PC-9 (cell line): ENCODE measurements around the gene GUCA1A. TPM values are rescaled to one million over a fixed set of nuclear protein-coding genes. Genes with fewer than 3 reads are reported as not detected.
A peak's percentile ranks its signal among the peaks of the same experiment; 100 is the strongest.

Source experiments
- BruUV-seq: library from RNA; stranded (reverse); fragments of 400-500 nt; replicated peaks from 2 replicates; lab custom pipeline; 2021; lab: Mats Ljungman, UMichigan
- CTCF ChIA-PET: fragments of 300-600 bp; sonication (Branson Sonifier 250); formaldehyde crosslinking; loops from one replicate; lab custom pipeline; 2022; ENCODE audit warnings: antibody characterized with exemption; lab: Charles Lee
- POLR2A ChIA-PET: fragments of 300-600 bp; sonication (Branson Sonifier 250); formaldehyde crosslinking; loops from one replicate; lab custom pipeline; 2022; ENCODE audit warnings: antibody characterized with exemption; ENCODE audit not compliant: unreplicated experiment; lab: Charles Lee
- DNase-seq, 2 experiments: peaks; one replicate each; pipeline versions ENCODE4 v3.0.0 to v3.0.0-alpha.2; 2015 to 2022; ENCODE audit warnings: mixed read lengths in 1 of 2
- H2AFZ ChIP-seq: fragments of 200-600 bp; sonication (generic); 2 replicates; pipeline ENCODE4 v1.8.1; 2017; ENCODE audit warnings: antibody characterized with exemption
- H3F3A ChIP-seq: fragments of 200-600 bp; sonication (generic); 2 replicates; pipeline ENCODE4 v1.8.1; 2017; ENCODE audit warnings: antibody characterized with exemption, mild to moderate bottlenecking, low read depth; ENCODE audit not compliant: insufficient read depth
- H3K27ac ChIP-seq: fragments of 200-600 bp; sonication (generic); 2 replicates; pipeline ENCODE4 v1.6.1; 2016; ENCODE audit warnings: mixed run types
- H3K27me3 ChIP-seq: fragments of 200-600 bp; sonication (generic); 2 replicates; pipeline ENCODE4 v1.6.1; 2016; ENCODE audit warnings: low read depth, mixed run types; ENCODE audit not compliant: insufficient read depth
- H3K36me3 ChIP-seq: fragments of 200-600 bp; sonication (generic); 2 replicates; pipeline ENCODE4 v1.6.1; 2016; ENCODE audit warnings: low read depth, mixed run types
- H3K4me1 ChIP-seq: fragments of 200-600 bp; sonication (generic); replicated peaks from 2 replicates; pipeline ENCODE4 v1.6.1; 2016; ENCODE audit warnings: mixed run types; ENCODE audit not compliant: insufficient read depth
- H3K4me2 ChIP-seq: fragments of 200-600 bp; sonication (generic); 2 replicates; pipeline ENCODE4 v1.6.1; 2017; ENCODE audit warnings: mixed run types
- H3K4me3 ChIP-seq: fragments of 200-600 bp; sonication (generic); 2 replicates; pipeline ENCODE4 v1.6.1; 2016; ENCODE audit warnings: mixed run types
- H3K79me2 ChIP-seq: fragments of 200-600 bp; sonication (generic); 2 replicates; pipeline ENCODE4 v1.6.1; 2017; ENCODE audit warnings: low read depth, mixed run types
- H3K9me2 ChIP-seq: fragments of 200-600 bp; sonication (generic); 2 replicates; pipeline ENCODE4 v1.8.1; 2017; ENCODE audit warnings: mild to moderate bottlenecking; ENCODE audit not compliant: insufficient read depth
- H3K9me3 ChIP-seq: fragments of 200-600 bp; sonication (generic); 2 replicates; pipeline ENCODE4 v1.8.1; 2016; ENCODE audit warnings: low read depth; ENCODE audit not compliant: insufficient read depth
- H4K20me1 ChIP-seq: fragments of 200-600 bp; sonication (generic); 2 replicates; pipeline ENCODE4 v1.8.1; 2017; ENCODE audit not compliant: insufficient read depth
- EZH2 ChIP-seq: fragments of 200-600 bp; sonication (generic); IDR thresholded peaks from 2 replicates; pipeline ENCODE4 v1.8.0; 2017; ENCODE audit warnings: antibody characterized with exemption, low read depth
- intact Hi-C: fragments of 100-400 bp; cut with micrococcal nuclease; formaldehyde crosslinking; loops from one replicate; pipeline ENCODE4 v1.10.0; 2022; ENCODE audit not compliant: unreplicated experiment
- total RNA-seq: library from RNA; stranded (reverse); gene quantifications from 2 replicates; pipeline ENCODE4 v1.2.3, GENCODE V29; 2021
- TF ChIP-seq, protein P1 (sequence below): fragments of 200-600 bp; sonication (generic); conservative IDR thresholded peaks from 2 replicates; pipeline ENCODE4 v1.6.1; 2017; ENCODE audit warnings: mixed run types, antibody characterized with exemption, mild to moderate bottlenecking, moderate library complexity

The GUCA1A gene
- total RNA-seq, 1 experiment from 2014 or later, result not detected

DNA sequence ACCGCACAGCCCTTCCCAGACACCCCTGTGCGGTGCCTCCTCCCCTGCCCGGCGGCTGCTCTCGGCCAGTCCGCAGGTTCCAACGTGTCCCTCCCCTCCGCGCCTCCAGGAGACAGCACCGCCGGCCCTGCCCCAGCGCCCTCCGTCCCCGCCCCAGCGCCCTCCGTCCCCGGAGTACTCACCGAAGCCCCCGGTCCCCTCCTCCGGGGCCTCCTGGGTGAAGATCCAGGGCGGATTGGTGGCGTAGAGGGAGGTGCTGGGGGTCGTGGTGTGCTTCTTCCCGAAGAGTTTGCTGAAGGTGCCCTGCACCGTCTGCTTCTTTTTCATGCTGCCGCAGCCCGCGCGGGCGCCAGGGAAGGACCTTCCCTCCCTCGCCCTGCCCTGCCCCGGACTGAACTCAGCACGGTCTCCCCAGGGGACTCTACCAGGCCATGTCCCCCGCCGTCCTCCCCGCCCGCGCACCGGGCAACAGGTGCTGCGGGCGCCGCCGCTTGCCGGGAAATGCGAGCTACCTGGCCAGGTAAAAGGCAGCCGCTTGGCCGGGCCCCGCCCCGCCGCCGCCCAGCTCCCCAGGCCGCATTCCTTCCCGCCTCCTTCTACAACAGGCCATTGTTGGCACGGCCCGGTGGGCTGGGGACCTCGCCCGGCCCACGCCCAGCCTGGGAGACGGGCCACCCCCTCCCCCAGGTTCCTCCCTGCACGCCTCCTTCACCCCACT, 30.9 kb upstream of the GUCA1A start, which contains the start of gene C6orf132:
TSS of gene C6orf132 (minus strand) at position 503 of the 718 bp plus-strand sequence. CDS start at position 327, 176 bp downstream.
- Histone ChIP-seq H4K20me1 (peaks cover 27% of the 10 kb centered on the region; the same call in 1 of the 2 replicates), H3K4me3 (peak within 1 kb of the TSS; percentile 97), H3K79me2 (peaks cover 46% of the 10 kb centered on the region), H2AFZ (peak within 1 kb of the TSS; percentile 76), H3K9me3 (no peaks in the 10 kb centered on the region), H3K36me3 (no peaks in the 10 kb centered on the region; the same call in 1 of the 2 replicates), H3F3A (peaks cover 53% of the 10 kb centered on the region), H3K4me1 (peaks cover 50% of the 10 kb centered on the region), H3K27me3 (no peaks in the 10 kb centered on the region), H3K27ac (peak within 1 kb of the TSS; percentile 95), H3K9me2 (no peaks in the 10 kb centered on the region), H3K4me2 (peak within 1 kb of the TSS; percentile 96)
- DNase-seq, result peak; percentile 81 to 95
- ChIA-PET CTCF (interaction anchor here (0.6 to 0.9 kb wide), 3 partner anchors 20 to 51 kb away, joined by 3 to 5 read pairs (median 3); no protein-coding TSS in a partner anchor), POLR2A (interaction anchor here (0.5 to 1.4 kb wide), 17 partner anchors 17 to 554 kb away, joined by 3 to 68 read pairs (median 4); no protein-coding TSS in a partner anchor)
- TF ChIP-seq, protein P1, sequence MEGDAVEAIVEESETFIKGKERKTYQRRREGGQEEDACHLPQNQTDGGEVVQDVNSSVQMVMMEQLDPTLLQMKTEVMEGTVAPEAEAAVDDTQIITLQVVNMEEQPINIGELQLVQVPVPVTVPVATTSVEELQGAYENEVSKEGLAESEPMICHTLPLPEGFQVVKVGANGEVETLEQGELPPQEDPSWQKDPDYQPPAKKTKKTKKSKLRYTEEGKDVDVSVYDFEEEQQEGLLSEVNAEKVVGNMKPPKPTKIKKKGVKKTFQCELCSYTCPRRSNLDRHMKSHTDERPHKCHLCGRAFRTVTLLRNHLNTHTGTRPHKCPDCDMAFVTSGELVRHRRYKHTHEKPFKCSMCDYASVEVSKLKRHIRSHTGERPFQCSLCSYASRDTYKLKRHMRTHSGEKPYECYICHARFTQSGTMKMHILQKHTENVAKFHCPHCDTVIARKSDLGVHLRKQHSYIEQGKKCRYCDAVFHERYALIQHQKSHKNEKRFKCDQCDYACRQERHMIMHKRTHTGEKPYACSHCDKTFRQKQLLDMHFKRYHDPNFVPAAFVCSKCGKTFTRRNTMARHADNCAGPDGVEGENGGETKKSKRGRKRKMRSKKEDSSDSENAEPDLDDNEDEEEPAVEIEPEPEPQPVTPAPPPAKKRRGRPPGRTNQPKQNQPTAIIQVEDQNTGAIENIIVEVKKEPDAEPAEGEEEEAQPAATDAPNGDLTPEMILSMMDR, result no peak; the same call in 1 of the 2 replicates
- intact Hi-C loops, result loop anchor here (1.0 to 2.0 kb wide), 4 partner anchors 17 to 53 kb away; no protein-coding TSS in a partner anchor
- no TSS peak for BruUV-seq

DNA sequence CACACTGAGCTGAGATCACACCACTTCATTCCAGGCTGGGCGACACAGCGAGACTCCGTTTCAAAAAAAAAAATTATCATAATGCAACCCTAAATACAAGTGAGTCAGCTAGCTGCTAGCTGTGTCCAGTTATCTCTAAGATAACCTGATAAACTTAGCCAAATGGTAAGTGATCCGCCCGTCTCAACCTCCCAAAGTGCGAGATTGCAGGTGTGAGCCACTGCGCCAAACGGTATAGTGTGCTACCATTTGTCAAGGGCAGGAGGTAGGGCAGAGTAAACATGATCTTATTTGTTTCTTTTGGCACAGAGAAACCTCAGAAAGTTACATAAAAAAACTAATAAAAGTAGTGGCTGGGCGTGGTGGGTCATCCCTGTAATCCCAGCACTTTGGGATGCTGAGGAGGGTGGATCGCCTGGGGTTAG, 26.0 kb upstream of the GUCA1A start:
- DNase-seq, result peak; percentile 38 to 78
- H2AFZ ChIP-seq, result no peak overlapping the region

DNA sequence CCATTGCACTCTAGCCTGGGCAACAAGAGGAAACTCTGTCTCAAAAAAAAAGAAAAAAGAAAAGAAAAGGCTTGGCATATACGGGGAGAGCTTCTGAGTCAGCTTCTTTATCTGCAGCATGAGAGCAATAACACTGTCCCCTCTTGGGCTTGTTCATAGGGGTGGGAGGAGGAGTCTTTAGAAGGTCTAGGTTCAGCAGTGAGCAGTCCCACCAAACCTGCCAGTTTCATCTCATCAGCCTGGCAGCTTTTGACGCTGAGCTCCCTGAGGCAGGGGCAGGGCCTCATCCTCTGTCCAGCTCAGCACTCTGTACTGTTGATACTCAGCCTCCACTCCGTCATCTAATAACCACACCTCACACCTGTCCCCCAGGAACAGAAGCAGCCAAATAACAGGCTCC, 25.1 kb upstream of the GUCA1A start:
- DNase-seq, result peak; percentile 51 to 55
- ChIA-PET CTCF (interaction anchor here (0.6 kb wide), 2 partner anchors 29 to 227 kb away, joined by 3 to 5 read pairs; partner anchors contain the start of genes BYSL and MED20), POLR2A (interaction anchor here (0.5 to 1.1 kb wide), 5 partner anchors 17 to 634 kb away, joined by 3 to 23 read pairs (median 6); partner anchors contain the start of gene BICRAL)
- Histone ChIP-seq H3K9me3 (no peaks in the 10 kb centered on the region), H2AFZ (no peak overlapping the region), H3K27ac (no peak overlapping the region), H3K27me3 (no peaks in the 10 kb centered on the region), H4K20me1 (no peaks in the 10 kb centered on the region), H3K9me2 (no peaks in the 10 kb centered on the region), H3K79me2 (no peaks in the 10 kb centered on the region), H3K4me1 (peaks cover 13% of the 10 kb centered on the region), H3F3A (peaks cover 16% of the 10 kb centered on the region; the same call in 1 of the 2 replicates), H3K36me3 (no peaks in the 10 kb centered on the region), H3K4me3 (no peak overlapping the region), H3K4me2 (no peak overlapping the region)
- TF ChIP-seq, protein P1, result no peak
- TF ChIP-seq EZH2, result no peak
- no TSS peak for BruUV-seq
- intact Hi-C loops, result no loop called here

More for the DNA sequence above, 26.0 kb upstream of the GUCA1A start:
- no peak for TF ChIP-seq EZH2
- TF ChIP-seq, protein P1, result no peak
- ChIA-PET CTCF (no interaction called here), POLR2A (no interaction called here)
- BruUV-seq, result no TSS peak
- intact Hi-C loops, result no loop called here
- Histone ChIP-seq H4K20me1 (no peaks in the 10 kb centered on the region), H3K4me1 (peaks cover 14% of the 10 kb centered on the region), H3K27ac (no peak overlapping the region), H3F3A (peaks cover 20% of the 10 kb centered on the region; the same call in 1 of the 2 replicates), H3K4me3 (no peak overlapping the region), H3K4me2 (no peak overlapping the region), H3K36me3 (no peaks in the 10 kb centered on the region), H3K9me3 (no peaks in the 10 kb centered on the region), H3K79me2 (peaks cover 2% of the 10 kb centered on the region), H3K27me3 (no peaks in the 10 kb centered on the region), H3K9me2 (no peaks in the 10 kb centered on the region)
